ENCODE results near the gene TPH1.
A peak's percentile ranks its signal among the peaks of the same experiment; 100 is the strongest.

The TPH1 gene

GRCh38 chr11:18064450-18065054, 18.5 kb upstream of the TPH1 start:
- Histone ChIP-seq H3K9me3 (ENCODE audit: insufficient read depth, low read length) (no peaks in the 10 kb centered on the region), H4K20me1 (ENCODE audit: insufficient read depth, low read length) (no peaks in the 10 kb centered on the region), H3K79me2 (ENCODE audit: low read length) (no peaks in the 10 kb centered on the region), H3K4me1 (ENCODE audit: low read length) (peaks cover 41% of the 10 kb centered on the region), H2AFZ (ENCODE audit: low read depth, low read length) (no peak overlapping the region), H3K27ac (ENCODE audit: low read length) (no peak overlapping the region), H3K36me3 (replicated peaks; ENCODE audit: low read depth, low read length) (no peaks in the 10 kb centered on the region), H3K4me3 (ENCODE audit: low read length) (peak overlapping the region; percentile 12), H3K9ac (ENCODE audit: low read length) (no peak overlapping the region), H3K4me2 (ENCODE audit: low read length) (peak overlapping the region; percentile 47), H3K27me3 (ENCODE audit: low read depth, low read length) (no peaks in the 10 kb centered on the region)
- TF ChIP-seq EZH2phosphoT487 (IDR thresholded peaks at IDR 0.05; ENCODE audit: low read depth) = no peak
- TF ChIP-seq CTCF (IDR thresholded peaks at IDR 0.05; ENCODE audit: low read depth, low read length) = no peak

- Histone ChIP-seq H3K9ac (ENCODE audit: low read length) (no peak overlapping the region), H3K9me3 (ENCODE audit: insufficient read depth, low read length) (no peaks in the 10 kb centered on the region), H3K4me3 (ENCODE audit: low read length) (peak overlapping the region; percentile 12; the same call in 1 of the 2 replicates), H3K36me3 (replicated peaks; ENCODE audit: low read depth, low read length) (no peaks in the 10 kb centered on the region), H3K27me3 (ENCODE audit: low read depth, low read length) (no peaks in the 10 kb centered on the region), H3K4me1 (ENCODE audit: low read length) (peaks cover 41% of the 10 kb centered on the region), H3K79me2 (ENCODE audit: low read length) (no peaks in the 10 kb centered on the region), H3K4me2 (ENCODE audit: low read length) (peak overlapping the region; percentile 47), H3K27ac (ENCODE audit: low read length) (peak overlapping the region; percentile 33), H4K20me1 (ENCODE audit: insufficient read depth, low read length) (no peaks in the 10 kb centered on the region), H2AFZ (ENCODE audit: low read depth, low read length) (no peak overlapping the region)
- TF ChIP-seq EZH2phosphoT487 (IDR thresholded peaks at IDR 0.05; ENCODE audit: low read depth) (no peak), CTCF (IDR thresholded peaks at IDR 0.05; ENCODE audit: low read depth, low read length) (no peak)
Observed at GRCh38 chr11:18063862-18064434, 17.9 kb upstream of the TPH1 start.

GRCh38 chr11:18063125-18063524, 17.1 kb upstream of the TPH1 start:
- no peaks in the 10 kb centered on the region for H3K36me3 ChIP-seq (replicated peaks; ENCODE audit: low read depth, low read length)
- H4K20me1 ChIP-seq (ENCODE audit: insufficient read depth, low read length) = no peaks in the 10 kb centered on the region
- H3K4me3 ChIP-seq (ENCODE audit: low read length) = peak overlapping the region; percentile 10; the same call in 1 of the 2 replicates
- H3K9ac ChIP-seq (ENCODE audit: low read length) = no peak overlapping the region
- peak overlapping the region; percentile 10 for H3K27ac ChIP-seq (ENCODE audit: low read length)
- no peak for TF ChIP-seq EZH2phosphoT487 (IDR thresholded peaks at IDR 0.05; ENCODE audit: low read depth)
- TF ChIP-seq CTCF (IDR thresholded peaks at IDR 0.05; ENCODE audit: low read depth, low read length) = no peak
- no peaks in the 10 kb centered on the region for H3K27me3 ChIP-seq (ENCODE audit: low read depth, low read length)
- no peak overlapping the region for H2AFZ ChIP-seq (ENCODE audit: low read depth, low read length)
- H3K4me1 ChIP-seq (ENCODE audit: low read length) = peaks cover 41% of the 10 kb centered on the region
- no peaks in the 10 kb centered on the region for H3K9me3 ChIP-seq (ENCODE audit: insufficient read depth, low read length)
- H3K79me2 ChIP-seq (ENCODE audit: low read length) = no peaks in the 10 kb centered on the region
- peak overlapping the region; percentile 47 for H3K4me2 ChIP-seq (ENCODE audit: low read length)

- no peaks in the 10 kb centered on the region for H3K9me3 ChIP-seq (ENCODE audit: insufficient read depth, low read length)
- no peaks in the 10 kb centered on the region for H4K20me1 ChIP-seq (ENCODE audit: insufficient read depth, low read length)
- no peak overlapping the region for H3K4me2 ChIP-seq (ENCODE audit: low read length)
- H3K36me3 ChIP-seq (replicated peaks; ENCODE audit: low read depth, low read length) = no peaks in the 10 kb centered on the region
- H2AFZ ChIP-seq (ENCODE audit: low read depth, low read length) = no peak overlapping the region
- no peak overlapping the region for H3K9ac ChIP-seq (ENCODE audit: low read length)
- H3K79me2 ChIP-seq (ENCODE audit: low read length) = no peaks in the 10 kb centered on the region
- no peak for TF ChIP-seq EZH2phosphoT487 (IDR thresholded peaks at IDR 0.05; ENCODE audit: low read depth)
- no peak for TF ChIP-seq CTCF (IDR thresholded peaks at IDR 0.05; ENCODE audit: low read depth, low read length)
- H3K27me3 ChIP-seq (ENCODE audit: low read depth, low read length) = no peaks in the 10 kb centered on the region
- no peak overlapping the region for H3K27ac ChIP-seq (ENCODE audit: low read length)
- no peak overlapping the region for H3K4me3 ChIP-seq (ENCODE audit: low read length)
- peaks cover 41% of the 10 kb centered on the region for H3K4me1 ChIP-seq (ENCODE audit: low read length)
Observed at GRCh38 chr11:18061351-18061750, 15.3 kb upstream of the TPH1 start.

Measured in OCI-LY3 (cell line).